Tibial artery (tissue), 4 donors: ENCODE measurements around the gene CRAT.

Experiments used
- DNase-seq, 2 donors: peaks; one replicate each; pipeline ENCODE4 v3.0.0-alpha.2; 2019
- H3K27ac ChIP-seq, 2 donors: fragments of 200-600 bp; sonication (generic) in 1 of 2; 1 replicate in 1 of 2; 2 replicates in 1 of 2; pipeline ENCODE4 v1.5.1; 2018 to 2019; ENCODE audit warnings: mild to moderate bottlenecking in 1 of 2
- H3K27me3 ChIP-seq, 2 donors: fragments of 200-600 bp; sonication (generic) in 1 of 2; one replicate each; pipeline versions ENCODE4 v1.5.1 to v1.6.0; 2016 to 2019
- H3K36me3 ChIP-seq, 3 donors: fragments of 200-600 bp; sonication (generic) in 2 of 3; one replicate each; pipeline ENCODE4 v1.5.1; 2016 to 2019; ENCODE audit warnings: mild to moderate bottlenecking in 2 of 3
- H3K4me1 ChIP-seq, 4 donors: fragments of 200-600 bp; sonication (generic) in 2 of 4; 1 replicate in 3 of 4; 2 replicates in 1 of 4; pipeline ENCODE4 v1.5.1; 2016 to 2019
- H3K4me3 ChIP-seq, 2 donors: fragments of 200-600 bp; sonication (generic) in 1 of 2; 1 replicate in 1 of 2; 2 replicates in 1 of 2; pipeline ENCODE4 v1.5.1; 2018 to 2019; ENCODE audit warnings: mild to moderate bottlenecking in 2 of 2
- H3K9me3 ChIP-seq, 3 donors: fragments of 200-600 bp; sonication (generic) in 1 of 3; one replicate each; pipeline ENCODE4 v1.5.1; 2016 to 2019
- intact Hi-C: fragments of 100-400 bp; cut with DNase I; formaldehyde crosslinking; loops from one replicate; pipeline ENCODE4 v1.15.0; 2023; ENCODE audit warnings: low total_unique reads
- TF ChIP-seq, protein P1 (sequence below), 2 experiments: fragments of 200-600 bp in 1 of 2; fragments of 450-650 bp in 1 of 2; IDR thresholded peaks; one replicate each; pipeline ENCODE4 v1.5.1; 2017 to 2019; ENCODE audit warnings: antibody characterized with exemption in 2 of 2, mild to moderate bottlenecking in 1 of 2, moderate library complexity in 1 of 2

The CRAT gene

DNA sequence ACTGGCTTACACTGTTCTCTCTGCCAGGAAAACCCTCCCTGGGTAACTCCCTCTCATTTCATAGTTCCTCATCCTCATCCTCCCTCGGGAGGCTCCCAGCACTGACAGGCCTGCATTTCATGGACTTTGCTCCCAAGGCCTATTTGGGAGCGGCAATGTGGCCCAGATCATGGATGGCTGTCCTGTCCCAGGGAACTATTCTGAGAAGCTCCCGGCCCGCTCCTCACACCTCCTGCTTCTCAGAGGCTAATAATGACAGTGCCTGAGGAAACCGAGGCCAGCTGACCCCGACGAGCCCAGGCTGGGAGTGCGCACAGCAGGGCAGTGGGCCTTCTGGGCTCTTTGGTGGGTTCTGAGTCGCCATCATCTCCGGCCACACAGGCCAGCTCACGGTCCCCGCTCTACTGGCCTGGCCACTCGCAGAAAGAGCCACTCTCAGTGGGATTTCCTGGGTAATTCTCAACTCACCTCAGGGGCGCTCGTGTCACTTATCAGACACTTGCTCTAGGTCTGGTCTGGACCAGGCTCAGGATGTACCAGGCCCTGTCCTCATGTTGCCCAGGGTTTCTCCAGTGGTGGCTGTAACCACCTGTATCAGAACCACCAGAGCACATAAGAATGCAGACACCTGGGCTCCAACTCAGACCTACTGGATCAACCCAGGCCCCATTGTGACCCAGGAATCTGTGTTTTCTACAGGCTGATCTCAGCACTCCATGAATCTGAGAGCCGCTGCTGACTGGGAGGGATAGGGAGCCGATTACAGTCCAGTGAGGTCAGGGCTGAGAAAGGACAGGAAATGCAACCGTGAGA is 31.7 kb downstream of the CRAT start:
- intact Hi-C loops = no loop called here
- Histone ChIP-seq H3K9me3 (no peaks in the 10 kb centered on the region), H3K36me3 (no peaks in the 10 kb centered on the region), H3K4me1 (peaks cover 0 to 23% (median 16%) of the 10 kb centered on the region in 4 donors), H3K27ac (no peak overlapping the region), H3K27me3 (no peaks in the 10 kb centered on the region), H3K4me3 (no peak overlapping the region)
- TF ChIP-seq, protein P1, sequence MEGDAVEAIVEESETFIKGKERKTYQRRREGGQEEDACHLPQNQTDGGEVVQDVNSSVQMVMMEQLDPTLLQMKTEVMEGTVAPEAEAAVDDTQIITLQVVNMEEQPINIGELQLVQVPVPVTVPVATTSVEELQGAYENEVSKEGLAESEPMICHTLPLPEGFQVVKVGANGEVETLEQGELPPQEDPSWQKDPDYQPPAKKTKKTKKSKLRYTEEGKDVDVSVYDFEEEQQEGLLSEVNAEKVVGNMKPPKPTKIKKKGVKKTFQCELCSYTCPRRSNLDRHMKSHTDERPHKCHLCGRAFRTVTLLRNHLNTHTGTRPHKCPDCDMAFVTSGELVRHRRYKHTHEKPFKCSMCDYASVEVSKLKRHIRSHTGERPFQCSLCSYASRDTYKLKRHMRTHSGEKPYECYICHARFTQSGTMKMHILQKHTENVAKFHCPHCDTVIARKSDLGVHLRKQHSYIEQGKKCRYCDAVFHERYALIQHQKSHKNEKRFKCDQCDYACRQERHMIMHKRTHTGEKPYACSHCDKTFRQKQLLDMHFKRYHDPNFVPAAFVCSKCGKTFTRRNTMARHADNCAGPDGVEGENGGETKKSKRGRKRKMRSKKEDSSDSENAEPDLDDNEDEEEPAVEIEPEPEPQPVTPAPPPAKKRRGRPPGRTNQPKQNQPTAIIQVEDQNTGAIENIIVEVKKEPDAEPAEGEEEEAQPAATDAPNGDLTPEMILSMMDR (IDR thresholded peaks at IDR 0.05) = no peak
- DNase-seq = peak in 1 of 2 donors; percentile 59

DNA sequence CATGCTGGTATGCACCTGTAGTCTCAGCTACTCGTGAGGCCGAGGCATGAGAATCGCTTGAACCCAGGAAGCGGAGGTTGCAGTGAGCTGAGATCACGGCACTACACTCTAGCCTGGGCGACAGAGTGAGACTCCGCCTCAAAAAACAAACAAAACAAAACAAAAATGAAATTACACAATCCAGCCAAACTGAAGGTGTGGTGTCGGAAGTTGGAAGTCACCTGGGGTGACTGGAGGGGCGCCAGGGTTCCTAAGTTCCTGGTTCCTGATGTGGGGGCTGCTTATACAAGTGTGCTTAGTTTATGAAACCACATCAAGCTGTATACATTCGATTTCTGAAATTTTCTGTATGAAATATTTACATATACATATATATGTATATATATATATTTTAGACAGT is 33.4 kb downstream of the CRAT start:
- H3K27ac ChIP-seq = no peak overlapping the region
- H3K9me3 ChIP-seq = no peaks in the 10 kb centered on the region
- no peak for DNase-seq
- peaks cover 0 to 18% (median 12%) of the 10 kb centered on the region in 4 donors for H3K4me1 ChIP-seq
- no peaks in the 10 kb centered on the region for H3K36me3 ChIP-seq
- TF ChIP-seq, protein P1 (IDR thresholded peaks at IDR 0.05) = no peak
- no peak overlapping the region for H3K4me3 ChIP-seq
- H3K27me3 ChIP-seq = no peaks in the 10 kb centered on the region
- intact Hi-C loops = no loop called here

DNA sequence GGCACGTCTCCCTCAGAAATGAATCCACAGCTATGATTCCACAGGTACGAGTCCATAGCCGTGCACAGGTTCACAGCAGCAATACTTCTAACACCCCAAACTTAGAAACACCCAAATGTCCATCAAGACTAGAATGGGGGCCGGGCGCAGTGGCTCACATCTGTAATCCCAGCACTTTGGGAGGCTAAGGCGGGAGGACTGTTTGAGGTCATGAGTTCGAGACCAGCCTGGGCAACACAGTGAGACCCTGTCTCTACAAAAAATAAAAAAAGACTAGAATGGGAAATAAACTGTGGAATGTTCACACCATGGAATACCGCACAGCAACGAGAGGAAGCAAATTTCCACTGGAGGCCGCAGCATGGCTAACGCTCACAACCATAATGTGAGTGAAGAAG is 34.0 kb downstream of the CRAT start:
- no peaks in the 10 kb centered on the region for H3K9me3 ChIP-seq
- H3K36me3 ChIP-seq = peaks cover 0 to 6% (median 0%) of the 10 kb centered on the region in 3 donors
- TF ChIP-seq, protein P1 (IDR thresholded peaks at IDR 0.05) = no peak
- intact Hi-C loops = no loop called here
- no peak overlapping the region for H3K4me3 ChIP-seq
- H3K27me3 ChIP-seq = no peaks in the 10 kb centered on the region
- H3K4me1 ChIP-seq = peaks cover 0 to 12% (median 6%) of the 10 kb centered on the region in 4 donors
- no peak for DNase-seq
- H3K27ac ChIP-seq = no peak overlapping the region

DNA sequence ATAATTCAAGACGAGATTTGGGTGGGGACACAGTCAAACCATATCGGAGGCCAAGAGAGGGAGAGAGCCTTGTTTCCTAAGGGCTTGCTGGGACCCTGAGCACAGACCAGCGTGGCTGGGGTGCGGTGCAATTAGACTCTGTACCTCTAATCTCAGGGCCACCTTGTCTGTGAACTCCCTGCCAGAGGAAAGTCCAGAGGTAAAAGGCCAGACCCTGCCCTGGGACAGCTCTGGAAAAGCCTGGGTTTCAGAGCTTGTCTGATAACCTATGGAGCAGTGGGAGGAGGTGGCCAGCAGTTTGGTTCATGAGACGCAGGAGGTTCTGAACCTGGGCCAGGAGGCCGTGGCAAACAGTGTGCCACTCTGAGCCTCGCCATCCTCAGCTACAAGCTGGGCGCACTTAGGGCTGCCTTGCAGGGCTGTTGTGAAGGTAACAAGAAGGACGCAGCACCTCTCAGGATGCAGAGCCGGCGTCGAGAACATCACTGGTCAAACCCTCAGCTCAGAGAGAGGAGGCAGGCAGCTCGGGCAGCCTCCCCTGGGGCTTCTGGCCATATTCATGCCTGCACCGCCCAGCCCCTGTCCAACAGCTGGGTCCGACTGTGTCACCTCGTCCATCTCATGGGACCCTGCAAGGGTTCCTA is 34.5 kb downstream of the CRAT start:
- TF ChIP-seq, protein P1 (IDR thresholded peaks at IDR 0.05) = no peak
- intact Hi-C loops = no loop called here
- Histone ChIP-seq H3K36me3 (peaks cover 0 to 11% (median 0%) of the 10 kb centered on the region in 3 donors), H3K27ac (no peak overlapping the region), H3K4me1 (peaks cover 0 to 9% (median 3%) of the 10 kb centered on the region in 4 donors), H3K9me3 (no peaks in the 10 kb centered on the region), H3K27me3 (no peaks in the 10 kb centered on the region), H3K4me3 (no peak overlapping the region)
- no peak for DNase-seq

DNA sequence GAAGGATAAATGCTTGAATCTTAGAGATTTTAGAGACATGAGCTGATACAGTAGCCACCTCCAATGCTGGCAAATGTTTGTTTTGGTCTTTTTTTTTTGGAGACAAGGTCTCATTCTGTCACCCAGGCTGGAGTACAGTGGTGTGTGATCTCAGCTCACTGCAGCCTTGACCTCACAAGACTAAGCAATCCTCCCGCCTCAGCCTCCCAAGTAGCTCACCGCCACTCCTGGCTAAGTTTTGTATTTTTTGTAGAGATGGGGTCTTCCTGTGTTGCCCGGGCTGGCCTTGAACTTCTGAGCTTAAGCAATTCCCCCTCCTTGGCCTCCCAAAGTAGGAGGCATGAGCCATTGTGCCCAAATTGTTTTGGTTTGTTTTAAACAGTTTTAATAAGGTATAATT is 36.5 kb downstream of the CRAT start:
- Histone ChIP-seq H3K4me3 (no peak overlapping the region), H3K4me1 (no peaks in the 10 kb centered on the region), H3K9me3 (no peaks in the 10 kb centered on the region), H3K27me3 (no peaks in the 10 kb centered on the region), H3K27ac (no peak overlapping the region), H3K36me3 (peaks cover 0 to 31% (median 9%) of the 10 kb centered on the region in 3 donors)
- DNase-seq = no peak
- TF ChIP-seq, protein P1 (IDR thresholded peaks at IDR 0.05) = no peak
- intact Hi-C loops = no loop called here
